Activated T-cell treated with anti-CD3 and anti-CD28 coated beads, Interleukin-2, amount 50 U/mL, for 1 hour (primary cell): ENCODE measurements around the gene RPTN.

Experiments
- DNase-seq: peaks from one replicate; pipeline ENCODE4 v3.0.0-alpha.2; 2020

The RPTN gene

GRCh38 chr1:152110365-152110859 lies 48.6 kb downstream of the RPTN start:
- DNase-seq, result peak; percentile 29

GRCh38 chr1:152109998-152110294 lies 49.1 kb downstream of the RPTN start:
- DNase-seq, result no peak

GRCh38 chr1:152109231-152109997 lies 49.6 kb downstream of the RPTN start:
- DNase-seq, result no peak

- DNase-seq, result no peak
Observed at GRCh38 chr1:152108882-152109222, 50.2 kb downstream of the RPTN start.

- DNase-seq, result peak; percentile 19
Observed at GRCh38 chr1:152107984-152108881, 50.8 kb downstream of the RPTN start.

GRCh38 chr1:152107031-152107983 lies 51.7 kb downstream of the RPTN start:
- no peak for DNase-seq

- no peak for DNase-seq
Observed at GRCh38 chr1:152104854-152105253, 54.2 kb downstream of the RPTN start.
